ENCODE data around the gene LIN7A.

DNA sequence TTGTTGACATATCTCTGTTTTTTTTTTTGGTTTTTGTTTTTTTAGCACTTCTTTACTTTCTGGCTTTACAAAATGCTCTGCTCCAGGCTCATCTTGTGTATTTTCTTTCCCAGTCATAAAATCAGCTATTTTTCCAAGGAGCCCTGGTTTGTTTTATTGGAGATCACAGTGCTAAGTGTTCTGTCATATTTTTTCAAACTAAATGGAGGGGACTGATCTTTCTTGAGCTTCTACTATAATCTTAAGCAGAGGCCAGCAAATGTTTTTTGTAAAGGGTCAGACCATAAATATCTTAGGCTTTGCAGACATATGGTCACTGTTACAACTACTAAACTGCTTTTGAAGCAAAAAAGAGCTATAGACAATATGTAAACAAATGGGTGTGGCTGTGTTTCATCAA is 30.6 kb upstream of the LIN7A start:
- TF ChIP-seq, protein P1, sequence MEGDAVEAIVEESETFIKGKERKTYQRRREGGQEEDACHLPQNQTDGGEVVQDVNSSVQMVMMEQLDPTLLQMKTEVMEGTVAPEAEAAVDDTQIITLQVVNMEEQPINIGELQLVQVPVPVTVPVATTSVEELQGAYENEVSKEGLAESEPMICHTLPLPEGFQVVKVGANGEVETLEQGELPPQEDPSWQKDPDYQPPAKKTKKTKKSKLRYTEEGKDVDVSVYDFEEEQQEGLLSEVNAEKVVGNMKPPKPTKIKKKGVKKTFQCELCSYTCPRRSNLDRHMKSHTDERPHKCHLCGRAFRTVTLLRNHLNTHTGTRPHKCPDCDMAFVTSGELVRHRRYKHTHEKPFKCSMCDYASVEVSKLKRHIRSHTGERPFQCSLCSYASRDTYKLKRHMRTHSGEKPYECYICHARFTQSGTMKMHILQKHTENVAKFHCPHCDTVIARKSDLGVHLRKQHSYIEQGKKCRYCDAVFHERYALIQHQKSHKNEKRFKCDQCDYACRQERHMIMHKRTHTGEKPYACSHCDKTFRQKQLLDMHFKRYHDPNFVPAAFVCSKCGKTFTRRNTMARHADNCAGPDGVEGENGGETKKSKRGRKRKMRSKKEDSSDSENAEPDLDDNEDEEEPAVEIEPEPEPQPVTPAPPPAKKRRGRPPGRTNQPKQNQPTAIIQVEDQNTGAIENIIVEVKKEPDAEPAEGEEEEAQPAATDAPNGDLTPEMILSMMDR (IDR thresholded peaks at IDR 0.05; ENCODE audit: insufficient read depth, low read length, poor library complexity, severe bottlenecking), result no peak
- TF ChIP-seq EZH2phosphoT487 (conservative IDR thresholded peaks at IDR 0.05; ENCODE audit: low read length), result no peak

All from SU-DHL-6 (cell line).